WTC11 (cell line): ENCODE measurements around the gene SPRED2. TPM values are rescaled to one million over a fixed set of nuclear protein-coding genes. Genes with fewer than 3 reads are reported as not detected.

ENCODE experiments used
- ATAC-seq: fragments of 200-7000 bp; cut with Tn5 transposase; 2 replicates; pipeline ENCODE4 v1.10.0; 2021; ENCODE audit warnings: mild to moderate bottlenecking, moderate library complexity
- CTCF ChIA-PET: fragments of 300-600 bp; sonication (Branson Sonifier 250); formaldehyde crosslinking; loops from one replicate; lab custom pipeline; 2021; ENCODE audit warnings: antibody characterized with exemption; lab: Charles Lee
- POLR2A ChIA-PET: fragments of 350-600 bp; sonication (Branson Sonifier 250); formaldehyde crosslinking; loops from one replicate; lab custom pipeline; 2021; ENCODE audit warnings: antibody characterized with exemption; lab: Charles Lee
- DNase-seq: peaks from one replicate; pipeline ENCODE4 v3.0.0; 2021; ENCODE audit warnings: low spot score
- H3K27ac Mint-ChIP-seq: 2 replicates; pipeline ENCODE4 v1.8.0; 2021; ENCODE audit warnings: mixed read lengths
- H3K27me3 Mint-ChIP-seq: 2 replicates; pipeline ENCODE4 v1.8.0; 2021; ENCODE audit warnings: low read depth, mild to moderate bottlenecking, moderate library complexity, mixed read lengths
- H3K36me3 Mint-ChIP-seq: 2 replicates; pipeline ENCODE4 v1.8.0; 2021; ENCODE audit warnings: mixed read lengths
- H3K4me1 Mint-ChIP-seq: 2 replicates; pipeline ENCODE4 v1.8.0; 2022; ENCODE audit warnings: mixed read lengths
- H3K4me3 Mint-ChIP-seq: 2 replicates; pipeline ENCODE4 v1.8.0; 2021; ENCODE audit warnings: mild to moderate bottlenecking, moderate library complexity, mixed read lengths
- H3K9me3 Mint-ChIP-seq: 2 replicates; pipeline ENCODE4 v1.8.0; 2021; ENCODE audit warnings: mixed read lengths
- CREM ChIP-seq: sonication (generic); formaldehyde crosslinking; IDR thresholded peaks from 2 replicates; pipeline ENCODE4 v1.8.1; 2022; ENCODE audit warnings: mild to moderate bottlenecking, missing genetic modification reagents, moderate library complexity
- EMX1 ChIP-seq: fragments of 250-450 bp; sonication (Bioruptor Pico); IDR thresholded peaks from 2 replicates; pipeline ENCODE4 v1.8.0; 2021; ENCODE audit warnings: mild to moderate bottlenecking
- ETV6 ChIP-seq: sonication (generic); formaldehyde crosslinking; IDR thresholded peaks from 2 replicates; pipeline ENCODE4 v1.8.1; 2022; ENCODE audit warnings: mild to moderate bottlenecking, missing genetic modification reagents
- GABPB1 ChIP-seq: sonication (generic); formaldehyde crosslinking; IDR thresholded peaks from 2 replicates; pipeline ENCODE4 v1.8.1; 2023; ENCODE audit warnings: mild to moderate bottlenecking, missing genetic modification reagents
- MYBL2 ChIP-seq: sonication (generic); formaldehyde crosslinking; IDR thresholded peaks from 2 replicates; pipeline ENCODE4 v1.8.1; 2023; ENCODE audit warnings: mild to moderate bottlenecking, moderate library complexity, missing genetic modification reagents
- NR1H2 ChIP-seq: sonication (generic); formaldehyde crosslinking; IDR thresholded peaks from 2 replicates; pipeline ENCODE4 v1.9.0; 2021; ENCODE audit warnings: mild to moderate bottlenecking, moderate library complexity, missing genetic modification reagents
- PRRX2 ChIP-seq: fragments of 250-450 bp; sonication (Bioruptor Pico); IDR thresholded peaks from 2 replicates; pipeline ENCODE4 v1.8.0; 2021; ENCODE audit warnings: mild to moderate bottlenecking
- SMAD4 ChIP-seq: sonication (generic); formaldehyde crosslinking; IDR thresholded peaks from 2 replicates; pipeline ENCODE4 v1.8.0; 2022; ENCODE audit warnings: mild to moderate bottlenecking, missing genetic modification reagents
- SOX15 ChIP-seq: fragments of 250-450 bp; sonication (Bioruptor Pico); IDR thresholded peaks from 2 replicates; pipeline ENCODE4 v1.9.0; 2021; ENCODE audit warnings: mild to moderate bottlenecking
- ZNF317 ChIP-seq: sonication (generic); formaldehyde crosslinking; IDR thresholded peaks from 2 replicates; pipeline ENCODE4 v1.8.1; 2023; ENCODE audit warnings: low read depth, mild to moderate bottlenecking, moderate library complexity, missing genetic modification reagents, borderline replicate concordance
- total RNA-seq: library from RNA; stranded (reverse); gene quantifications from 3 replicates; pipeline ENCODE4 v1.2.3, GENCODE V29; 2021
- TF ChIP-seq, protein P1 (sequence below): sonication (generic); formaldehyde crosslinking; IDR thresholded peaks from 2 replicates; pipeline ENCODE4 v1.8.0; 2022; ENCODE audit warnings: missing genetic modification reagents
- TF ChIP-seq, protein P2 (sequence below): fragments of 250-450 bp; sonication (Bioruptor Pico); IDR thresholded peaks from 2 replicates; pipeline ENCODE4 v1.8.0; 2021; ENCODE audit warnings: mild to moderate bottlenecking
- TF ChIP-seq, protein P3 (sequence below): sonication (generic); formaldehyde crosslinking; IDR thresholded peaks from 2 replicates; pipeline ENCODE4 v1.8.1; 2023; ENCODE audit warnings: mild to moderate bottlenecking, missing genetic modification reagents
- TF ChIP-seq, protein P4 (sequence below): sonication (generic); formaldehyde crosslinking; IDR thresholded peaks from 2 replicates; pipeline ENCODE4 v1.8.1; 2022; ENCODE audit warnings: missing genetic modification reagents, borderline replicate concordance
- TF ChIP-seq, protein P5 (sequence below): sonication (generic); formaldehyde crosslinking; conservative IDR thresholded peaks from 2 replicates; pipeline ENCODE4 v1.8.1; 2023; ENCODE audit warnings: mild to moderate bottlenecking, low read depth, missing genetic modification reagents, moderate library complexity

Gene SPRED2
- total RNA-seq, 1 experiment from 2014 or later = 34.1 TPM

DNA sequence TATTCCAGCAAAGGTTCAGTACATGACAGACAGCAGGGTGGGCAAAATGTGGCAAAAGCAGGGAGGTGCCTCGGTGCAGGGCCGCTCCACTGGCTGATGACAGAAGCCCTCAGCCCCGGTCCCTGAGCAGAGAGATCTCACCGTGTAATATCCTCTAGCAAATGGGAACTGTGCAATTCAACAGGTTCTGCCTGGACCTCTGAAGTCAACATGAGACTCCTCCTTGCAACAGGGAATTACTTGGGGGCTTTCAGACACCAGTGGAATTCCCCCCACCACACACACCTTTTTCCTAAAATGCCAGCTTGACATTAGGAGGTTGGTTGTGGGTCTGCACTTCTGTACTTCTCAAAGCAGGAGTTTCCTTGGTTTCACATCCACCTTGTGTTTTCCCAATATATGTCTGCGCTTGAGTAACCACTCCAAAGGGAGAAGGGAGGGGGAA, 50.8 kb downstream of the SPRED2 start:
- Mint-ChIP-seq H3K36me3 (no peaks in the 10 kb centered on the region), H3K9me3 (no peaks in the 10 kb centered on the region), H3K27me3 (no peaks in the 10 kb centered on the region), H3K4me1 (peaks cover 35% of the 10 kb centered on the region), H3K4me3 (no peak overlapping the region), H3K27ac (no peak overlapping the region)
- no peak for ATAC-seq
- no peak for DNase-seq
- TF ChIP-seq SOX15 (no peak), GABPB1 (CRISPR knock-in tag) (0 out of 2 replicates have a peak, but pooled peaks have one; percentile 15)
- ChIA-PET CTCF (interaction anchor here (1.2 kb wide), 1 partner anchor 419 kb away, joined by 3 read pairs; no protein-coding TSS in a partner anchor), POLR2A (no interaction called here)

DNA sequence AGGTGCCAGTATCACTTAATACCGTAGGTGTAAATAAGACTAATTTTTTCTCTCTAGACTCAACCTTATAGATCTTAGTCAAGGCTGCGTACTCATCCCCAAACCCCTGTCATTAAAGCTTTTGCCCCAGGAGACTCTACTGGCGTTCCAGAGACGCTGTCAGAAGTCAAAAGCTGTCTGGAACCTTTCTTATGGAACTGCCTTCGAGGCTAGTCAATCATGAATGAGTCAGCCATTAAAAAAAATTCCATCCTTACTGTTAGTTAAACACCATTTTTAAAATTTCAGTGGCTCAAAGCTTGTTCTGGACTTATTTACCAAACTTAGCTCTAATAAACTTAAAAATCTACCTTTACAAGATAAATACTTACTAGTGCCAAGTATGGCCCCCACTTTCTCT, 52.1 kb downstream of the SPRED2 start:
- no peaks in the 10 kb centered on the region for H3K27me3 Mint-ChIP-seq
- ATAC-seq (no peak), DNase-seq (no peak)
- no peak overlapping the region for H3K27ac Mint-ChIP-seq
- no peaks in the 10 kb centered on the region for H3K9me3 Mint-ChIP-seq
- H3K36me3 Mint-ChIP-seq = no peaks in the 10 kb centered on the region
- no peak overlapping the region for H3K4me3 Mint-ChIP-seq
- TF ChIP-seq, protein P1, sequence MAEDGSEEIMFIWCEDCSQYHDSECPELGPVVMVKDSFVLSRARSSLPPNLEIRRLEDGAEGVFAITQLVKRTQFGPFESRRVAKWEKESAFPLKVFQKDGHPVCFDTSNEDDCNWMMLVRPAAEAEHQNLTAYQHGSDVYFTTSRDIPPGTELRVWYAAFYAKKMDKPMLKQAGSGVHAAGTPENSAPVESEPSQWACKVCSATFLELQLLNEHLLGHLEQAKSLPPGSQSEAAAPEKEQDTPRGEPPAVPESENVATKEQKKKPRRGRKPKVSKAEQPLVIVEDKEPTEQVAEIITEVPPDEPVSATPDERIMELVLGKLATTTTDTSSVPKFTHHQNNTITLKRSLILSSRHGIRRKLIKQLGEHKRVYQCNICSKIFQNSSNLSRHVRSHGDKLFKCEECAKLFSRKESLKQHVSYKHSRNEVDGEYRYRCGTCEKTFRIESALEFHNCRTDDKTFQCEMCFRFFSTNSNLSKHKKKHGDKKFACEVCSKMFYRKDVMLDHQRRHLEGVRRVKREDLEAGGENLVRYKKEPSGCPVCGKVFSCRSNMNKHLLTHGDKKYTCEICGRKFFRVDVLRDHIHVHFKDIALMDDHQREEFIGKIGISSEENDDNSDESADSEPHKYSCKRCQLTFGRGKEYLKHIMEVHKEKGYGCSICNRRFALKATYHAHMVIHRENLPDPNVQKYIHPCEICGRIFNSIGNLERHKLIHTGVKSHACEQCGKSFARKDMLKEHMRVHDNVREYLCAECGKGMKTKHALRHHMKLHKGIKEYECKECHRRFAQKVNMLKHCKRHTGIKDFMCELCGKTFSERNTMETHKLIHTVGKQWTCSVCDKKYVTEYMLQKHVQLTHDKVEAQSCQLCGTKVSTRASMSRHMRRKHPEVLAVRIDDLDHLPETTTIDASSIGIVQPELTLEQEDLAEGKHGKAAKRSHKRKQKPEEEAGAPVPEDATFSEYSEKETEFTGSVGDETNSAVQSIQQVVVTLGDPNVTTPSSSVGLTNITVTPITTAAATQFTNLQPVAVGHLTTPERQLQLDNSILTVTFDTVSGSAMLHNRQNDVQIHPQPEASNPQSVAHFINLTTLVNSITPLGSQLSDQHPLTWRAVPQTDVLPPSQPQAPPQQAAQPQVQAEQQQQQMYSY (CRISPR knock-in tag) = no peak
- TF ChIP-seq NR1H2 = no peak
- H3K4me1 Mint-ChIP-seq = peaks cover 40% of the 10 kb centered on the region
- ChIA-PET POLR2A (no interaction called here), CTCF (no interaction called here)

DNA sequence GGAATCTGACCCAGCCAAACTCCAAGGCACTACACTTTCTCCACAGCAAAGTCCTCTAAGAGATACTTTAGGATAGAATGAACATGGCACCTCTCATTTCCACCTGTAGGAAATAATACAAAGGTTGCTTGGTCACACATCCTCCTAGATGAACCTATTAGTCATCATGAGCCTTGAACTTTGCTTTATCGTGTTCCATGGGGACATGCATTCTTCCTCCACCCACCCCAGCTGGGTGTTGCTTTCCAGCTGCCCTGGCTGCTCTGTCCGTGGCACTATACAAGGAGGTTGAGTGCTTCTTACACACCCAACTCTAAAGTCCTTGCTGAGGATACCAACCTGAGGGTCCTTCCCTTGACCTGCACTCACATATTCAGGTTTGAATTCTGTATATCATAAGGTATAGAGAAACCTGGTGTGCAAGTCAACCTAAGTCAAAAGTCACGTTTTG, 52.7 kb downstream of the SPRED2 start:
- no peak overlapping the region for H3K27ac Mint-ChIP-seq
- POLR2A ChIA-PET = no interaction called here

DNA sequence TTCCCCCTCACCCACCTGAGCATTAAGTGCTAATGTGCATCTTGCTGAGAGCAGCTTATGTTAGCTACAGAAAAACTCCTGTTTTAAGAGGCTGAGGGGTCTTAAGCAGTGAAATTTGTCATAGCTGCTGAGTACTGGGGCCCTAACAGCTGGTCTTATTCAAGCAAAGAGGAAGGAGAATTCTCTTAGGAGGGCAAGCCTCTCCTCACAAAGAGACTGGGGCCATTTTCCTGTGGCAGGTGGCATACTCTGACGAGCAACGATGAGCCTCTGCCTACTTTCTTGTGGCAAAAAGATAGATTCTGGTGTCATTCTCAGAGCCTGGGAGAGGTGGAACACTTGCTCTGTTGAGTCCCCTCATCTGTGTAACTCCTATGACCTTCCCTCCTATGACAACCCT, 53.2 kb downstream of the SPRED2 start:
- CTCF ChIA-PET = interaction anchor here (0.7 kb wide), 1 partner anchor 28 kb away, joined by 3 read pairs; no protein-coding TSS in a partner anchor
- Mint-ChIP-seq H3K4me3 (no peak overlapping the region), H3K27me3 (no peaks in the 10 kb centered on the region), H3K27ac (no peak overlapping the region), H3K36me3 (no peaks in the 10 kb centered on the region), H3K4me1 (peaks cover 44% of the 10 kb centered on the region), H3K9me3 (no peaks in the 10 kb centered on the region)
- POLR2A ChIA-PET = no interaction called here
- no peak for ATAC-seq
- DNase-seq = no peak
- TF ChIP-seq, protein P2, sequence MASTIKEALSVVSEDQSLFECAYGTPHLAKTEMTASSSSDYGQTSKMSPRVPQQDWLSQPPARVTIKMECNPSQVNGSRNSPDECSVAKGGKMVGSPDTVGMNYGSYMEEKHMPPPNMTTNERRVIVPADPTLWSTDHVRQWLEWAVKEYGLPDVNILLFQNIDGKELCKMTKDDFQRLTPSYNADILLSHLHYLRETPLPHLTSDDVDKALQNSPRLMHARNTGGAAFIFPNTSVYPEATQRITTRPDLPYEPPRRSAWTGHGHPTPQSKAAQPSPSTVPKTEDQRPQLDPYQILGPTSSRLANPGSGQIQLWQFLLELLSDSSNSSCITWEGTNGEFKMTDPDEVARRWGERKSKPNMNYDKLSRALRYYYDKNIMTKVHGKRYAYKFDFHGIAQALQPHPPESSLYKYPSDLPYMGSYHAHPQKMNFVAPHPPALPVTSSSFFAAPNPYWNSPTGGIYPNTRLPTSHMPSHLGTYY (CRISPR knock-in tag) = no peak
- no peak for TF ChIP-seq MYBL2 (CRISPR knock-in tag)
- no peak for TF ChIP-seq NR1H2
- TF ChIP-seq PRRX2 (CRISPR knock-in tag) = no peak
- no peak for TF ChIP-seq SMAD4 (CRISPR knock-in tag)
- TF ChIP-seq CREM (CRISPR knock-in tag) = no peak
- TF ChIP-seq, protein P3, sequence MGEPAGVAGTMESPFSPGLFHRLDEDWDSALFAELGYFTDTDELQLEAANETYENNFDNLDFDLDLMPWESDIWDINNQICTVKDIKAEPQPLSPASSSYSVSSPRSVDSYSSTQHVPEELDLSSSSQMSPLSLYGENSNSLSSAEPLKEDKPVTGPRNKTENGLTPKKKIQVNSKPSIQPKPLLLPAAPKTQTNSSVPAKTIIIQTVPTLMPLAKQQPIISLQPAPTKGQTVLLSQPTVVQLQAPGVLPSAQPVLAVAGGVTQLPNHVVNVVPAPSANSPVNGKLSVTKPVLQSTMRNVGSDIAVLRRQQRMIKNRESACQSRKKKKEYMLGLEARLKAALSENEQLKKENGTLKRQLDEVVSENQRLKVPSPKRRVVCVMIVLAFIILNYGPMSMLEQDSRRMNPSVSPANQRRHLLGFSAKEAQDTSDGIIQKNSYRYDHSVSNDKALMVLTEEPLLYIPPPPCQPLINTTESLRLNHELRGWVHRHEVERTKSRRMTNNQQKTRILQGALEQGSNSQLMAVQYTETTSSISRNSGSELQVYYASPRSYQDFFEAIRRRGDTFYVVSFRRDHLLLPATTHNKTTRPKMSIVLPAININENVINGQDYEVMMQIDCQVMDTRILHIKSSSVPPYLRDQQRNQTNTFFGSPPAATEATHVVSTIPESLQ = no peak
- no peak for TF ChIP-seq EMX1 (CRISPR knock-in tag)
- no peak for TF ChIP-seq SOX15
- TF ChIP-seq, protein P4, sequence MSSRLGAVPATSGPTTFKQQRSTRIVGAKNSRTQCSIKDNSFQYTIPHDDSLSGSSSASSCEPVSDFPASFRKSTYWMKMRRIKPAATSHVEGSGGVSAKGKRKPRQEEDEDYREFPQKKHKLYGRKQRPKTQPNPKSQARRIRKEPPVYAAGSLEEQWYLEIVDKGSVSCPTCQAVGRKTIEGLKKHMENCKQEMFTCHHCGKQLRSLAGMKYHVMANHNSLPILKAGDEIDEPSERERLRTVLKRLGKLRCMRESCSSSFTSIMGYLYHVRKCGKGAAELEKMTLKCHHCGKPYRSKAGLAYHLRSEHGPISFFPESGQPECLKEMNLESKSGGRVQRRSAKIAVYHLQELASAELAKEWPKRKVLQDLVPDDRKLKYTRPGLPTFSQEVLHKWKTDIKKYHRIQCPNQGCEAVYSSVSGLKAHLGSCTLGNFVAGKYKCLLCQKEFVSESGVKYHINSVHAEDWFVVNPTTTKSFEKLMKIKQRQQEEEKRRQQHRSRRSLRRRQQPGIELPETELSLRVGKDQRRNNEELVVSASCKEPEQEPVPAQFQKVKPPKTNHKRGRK (CRISPR knock-in tag) = no peak

More for the DNA sequence above, 52.7 kb downstream of the SPRED2 start:
- no peaks in the 10 kb centered on the region for H3K36me3 Mint-ChIP-seq
- no peak overlapping the region for H3K4me3 Mint-ChIP-seq
- H3K4me1 Mint-ChIP-seq = peaks cover 44% of the 10 kb centered on the region
- DNase-seq (no peak), ATAC-seq (no peak)
- H3K27me3 Mint-ChIP-seq = no peaks in the 10 kb centered on the region
- no peak for TF ChIP-seq ETV6
- TF ChIP-seq, protein P5, sequence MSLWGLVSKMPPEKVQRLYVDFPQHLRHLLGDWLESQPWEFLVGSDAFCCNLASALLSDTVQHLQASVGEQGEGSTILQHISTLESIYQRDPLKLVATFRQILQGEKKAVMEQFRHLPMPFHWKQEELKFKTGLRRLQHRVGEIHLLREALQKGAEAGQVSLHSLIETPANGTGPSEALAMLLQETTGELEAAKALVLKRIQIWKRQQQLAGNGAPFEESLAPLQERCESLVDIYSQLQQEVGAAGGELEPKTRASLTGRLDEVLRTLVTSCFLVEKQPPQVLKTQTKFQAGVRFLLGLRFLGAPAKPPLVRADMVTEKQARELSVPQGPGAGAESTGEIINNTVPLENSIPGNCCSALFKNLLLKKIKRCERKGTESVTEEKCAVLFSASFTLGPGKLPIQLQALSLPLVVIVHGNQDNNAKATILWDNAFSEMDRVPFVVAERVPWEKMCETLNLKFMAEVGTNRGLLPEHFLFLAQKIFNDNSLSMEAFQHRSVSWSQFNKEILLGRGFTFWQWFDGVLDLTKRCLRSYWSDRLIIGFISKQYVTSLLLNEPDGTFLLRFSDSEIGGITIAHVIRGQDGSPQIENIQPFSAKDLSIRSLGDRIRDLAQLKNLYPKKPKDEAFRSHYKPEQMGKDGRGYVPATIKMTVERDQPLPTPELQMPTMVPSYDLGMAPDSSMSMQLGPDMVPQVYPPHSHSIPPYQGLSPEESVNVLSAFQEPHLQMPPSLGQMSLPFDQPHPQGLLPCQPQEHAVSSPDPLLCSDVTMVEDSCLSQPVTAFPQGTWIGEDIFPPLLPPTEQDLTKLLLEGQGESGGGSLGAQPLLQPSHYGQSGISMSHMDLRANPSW (CRISPR knock-in tag) = no peak
- TF ChIP-seq ZNF317 (CRISPR knock-in tag) = no peak
- TF ChIP-seq CREM (CRISPR knock-in tag) = no peak
- CTCF ChIA-PET = no interaction called here
- no peaks in the 10 kb centered on the region for H3K9me3 Mint-ChIP-seq
